PFSK-1 (cell line): ENCODE measurements around the gene VPS8.

Source experiments
- FOXP2 ChIP-seq: optimal IDR thresholded peaks from 2 replicates; pipeline ENCODE3; 2011; ENCODE audit warnings: borderline replicate concordance, control low read depth, inconsistent platforms; ENCODE audit not compliant: insufficient read depth; ENCODE audit errors: extremely low read length, extremely low read depth
- POLR2AphosphoS5 ChIP-seq: IDR thresholded peaks from 2 replicates; pipeline ENCODE4 v1.6.1; 2012; ENCODE audit warnings: low read depth, mild to moderate bottlenecking, control low read depth, low read length, moderate library complexity
- SIN3A ChIP-seq: IDR thresholded peaks from 2 replicates; pipeline ENCODE4 v1.6.1; 2012; ENCODE audit warnings: mild to moderate bottlenecking, low read length, moderate library complexity, borderline replicate concordance; ENCODE audit not compliant: insufficient read depth
- TAF1 ChIP-seq: IDR thresholded peaks from 2 replicates; pipeline ENCODE4 v1.6.1; 2012; ENCODE audit warnings: low read length, control low read depth, borderline replicate concordance; ENCODE audit not compliant: insufficient read depth
- TF ChIP-seq, protein P1 (sequence below), 2 experiments: IDR thresholded peaks; 2 replicates each; pipeline versions ENCODE4 v1.6.1 to v1.8.0; 2011 to 2012; ENCODE audit warnings: low read depth in 2 of 2, low read length in 2 of 2, control low read depth in 1 of 2, inconsistent platforms in 1 of 2, mild to moderate bottlenecking in 1 of 2, moderate library complexity in 1 of 2; ENCODE audit not compliant: insufficient read depth in 1 of 2

VPS8 gene

DNA sequence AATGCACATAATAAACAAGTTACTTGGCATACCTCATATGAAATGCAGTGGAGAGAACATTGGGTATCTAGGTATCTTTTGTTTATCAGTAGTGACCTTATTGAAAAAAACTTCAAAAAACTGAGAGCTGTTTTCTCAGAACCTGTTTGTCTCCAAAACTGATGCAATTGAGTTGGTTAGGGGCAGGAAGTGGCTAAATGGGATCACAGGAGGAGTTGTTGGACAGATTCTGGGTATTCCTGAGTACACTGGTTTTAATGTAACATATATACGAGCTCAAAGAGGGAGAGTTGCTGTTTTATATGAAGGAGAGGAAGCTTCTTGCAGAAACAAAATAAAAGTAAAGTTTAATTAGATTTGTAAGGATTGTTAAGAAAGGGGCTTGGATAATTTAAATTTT lies 181.4 kb downstream of the VPS8 start:
- TF ChIP-seq FOXP2 = no peak
- TF ChIP-seq SIN3A = no peak
- no peak for TF ChIP-seq TAF1
- TF ChIP-seq, protein P1, sequence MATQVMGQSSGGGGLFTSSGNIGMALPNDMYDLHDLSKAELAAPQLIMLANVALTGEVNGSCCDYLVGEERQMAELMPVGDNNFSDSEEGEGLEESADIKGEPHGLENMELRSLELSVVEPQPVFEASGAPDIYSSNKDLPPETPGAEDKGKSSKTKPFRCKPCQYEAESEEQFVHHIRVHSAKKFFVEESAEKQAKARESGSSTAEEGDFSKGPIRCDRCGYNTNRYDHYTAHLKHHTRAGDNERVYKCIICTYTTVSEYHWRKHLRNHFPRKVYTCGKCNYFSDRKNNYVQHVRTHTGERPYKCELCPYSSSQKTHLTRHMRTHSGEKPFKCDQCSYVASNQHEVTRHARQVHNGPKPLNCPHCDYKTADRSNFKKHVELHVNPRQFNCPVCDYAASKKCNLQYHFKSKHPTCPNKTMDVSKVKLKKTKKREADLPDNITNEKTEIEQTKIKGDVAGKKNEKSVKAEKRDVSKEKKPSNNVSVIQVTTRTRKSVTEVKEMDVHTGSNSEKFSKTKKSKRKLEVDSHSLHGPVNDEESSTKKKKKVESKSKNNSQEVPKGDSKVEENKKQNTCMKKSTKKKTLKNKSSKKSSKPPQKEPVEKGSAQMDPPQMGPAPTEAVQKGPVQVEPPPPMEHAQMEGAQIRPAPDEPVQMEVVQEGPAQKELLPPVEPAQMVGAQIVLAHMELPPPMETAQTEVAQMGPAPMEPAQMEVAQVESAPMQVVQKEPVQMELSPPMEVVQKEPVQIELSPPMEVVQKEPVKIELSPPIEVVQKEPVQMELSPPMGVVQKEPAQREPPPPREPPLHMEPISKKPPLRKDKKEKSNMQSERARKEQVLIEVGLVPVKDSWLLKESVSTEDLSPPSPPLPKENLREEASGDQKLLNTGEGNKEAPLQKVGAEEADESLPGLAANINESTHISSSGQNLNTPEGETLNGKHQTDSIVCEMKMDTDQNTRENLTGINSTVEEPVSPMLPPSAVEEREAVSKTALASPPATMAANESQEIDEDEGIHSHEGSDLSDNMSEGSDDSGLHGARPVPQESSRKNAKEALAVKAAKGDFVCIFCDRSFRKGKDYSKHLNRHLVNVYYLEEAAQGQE (IDR thresholded peaks at IDR 0.05; ENCODE audit: insufficient read depth in 1 of 2, low read depth in 2 of 2, low read length in 2 of 2) = no peak
- TF ChIP-seq POLR2AphosphoS5 = no peak

DNA sequence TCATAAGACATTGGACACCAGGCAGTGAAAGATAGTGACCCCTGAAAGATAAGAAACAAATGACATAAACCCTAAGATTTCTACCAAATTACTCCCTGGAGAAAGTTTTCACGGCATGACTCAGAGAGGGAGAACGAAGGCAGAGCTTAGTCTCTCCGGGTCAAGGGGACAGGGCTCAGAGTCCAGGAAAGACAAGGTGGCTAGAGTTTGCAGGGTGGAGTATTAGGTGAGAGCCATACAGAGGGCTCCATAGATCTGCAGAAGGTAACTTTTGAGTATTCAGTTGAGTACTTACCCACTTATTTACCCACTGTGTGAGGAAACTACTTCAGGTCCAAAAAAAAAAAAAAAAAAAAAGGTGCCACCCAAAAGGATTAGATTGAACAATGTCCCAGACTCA lies 197.7 kb downstream of the VPS8 start:
- TF ChIP-seq FOXP2 (no peak), TAF1 (no peak), POLR2AphosphoS5 (no peak)

DNA sequence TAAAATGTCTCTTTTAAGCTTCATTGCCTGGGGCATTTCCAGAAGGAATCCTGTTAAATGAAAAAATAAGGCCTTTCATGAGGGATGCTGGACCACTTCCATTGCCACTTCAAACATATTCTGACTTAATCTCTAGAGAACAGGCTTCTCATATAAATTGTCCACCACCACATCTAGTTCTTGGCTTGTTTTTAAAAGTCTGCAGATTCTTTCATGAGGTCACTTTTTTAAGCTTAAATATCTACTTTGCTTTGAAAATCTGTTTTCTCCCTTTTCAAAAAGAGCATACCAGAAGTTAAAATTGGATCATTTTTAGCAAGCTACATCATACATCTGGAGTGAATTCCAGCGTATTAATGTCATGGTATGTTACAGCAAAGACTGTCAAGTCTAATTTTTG lies 209.3 kb downstream of the VPS8 start:
- TF ChIP-seq POLR2AphosphoS5 (no peak), FOXP2 (no peak), TAF1 (no peak), SIN3A (no peak)
- TF ChIP-seq, protein P1 (IDR thresholded peaks at IDR 0.05; ENCODE audit: insufficient read depth in 1 of 2, low read depth in 2 of 2, low read length in 2 of 2) = no peak

DNA sequence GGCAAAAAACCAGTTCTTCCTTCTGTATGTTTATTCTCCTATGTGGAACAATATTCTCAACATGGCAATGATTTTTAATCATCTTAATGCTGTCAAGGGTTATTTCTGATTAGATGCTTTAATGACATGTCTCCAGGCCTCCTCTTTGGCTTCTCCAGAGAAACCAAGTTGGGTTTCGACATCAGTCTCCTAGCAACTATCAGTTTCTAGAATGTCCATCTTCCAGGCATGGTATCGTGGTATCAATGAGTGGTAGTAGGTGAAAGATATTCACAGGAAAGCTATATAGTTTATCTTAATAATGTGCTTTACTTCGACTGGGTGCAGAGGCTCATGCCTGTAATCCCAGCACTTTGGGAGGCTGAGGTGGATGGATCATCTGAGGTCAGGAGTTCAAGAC lies 212.4 kb downstream of the VPS8 start:
- no peak for TF ChIP-seq TAF1
- no peak for TF ChIP-seq FOXP2
- TF ChIP-seq POLR2AphosphoS5 = no peak
- TF ChIP-seq, protein P1 (IDR thresholded peaks at IDR 0.05; ENCODE audit: insufficient read depth in 1 of 2, low read depth in 2 of 2, low read length in 2 of 2) = no peak
- no peak for TF ChIP-seq SIN3A

DNA sequence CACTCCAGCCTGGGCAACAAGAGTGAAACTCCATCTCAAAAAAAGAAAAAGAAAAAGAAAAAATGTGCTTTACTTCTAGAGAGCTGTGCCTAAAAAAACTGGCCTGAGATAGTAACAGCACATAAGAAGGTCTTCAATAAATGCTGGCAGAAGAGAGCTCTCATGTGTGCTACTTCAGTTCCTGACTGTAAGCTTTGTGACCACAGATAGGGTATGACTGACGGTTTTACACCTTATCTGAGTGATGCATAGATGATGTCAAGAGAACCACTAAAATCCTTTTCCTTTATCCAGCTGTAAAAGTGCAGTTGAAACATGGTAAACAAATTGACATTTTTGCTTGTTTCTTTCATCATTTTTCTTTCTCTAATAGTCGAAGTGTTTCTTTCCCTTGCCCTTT lies 213.0 kb downstream of the VPS8 start:
- TF ChIP-seq FOXP2 (no peak), POLR2AphosphoS5 (no peak), TAF1 (no peak), SIN3A (no peak)
- TF ChIP-seq, protein P1 (IDR thresholded peaks at IDR 0.05; ENCODE audit: insufficient read depth in 1 of 2, low read depth in 2 of 2, low read length in 2 of 2) = no peak
